HepG2 (cell line): ENCODE data around the gene TBCEL. TPM values are rescaled to one million over a fixed set of nuclear protein-coding genes. Genes with fewer than 3 reads are reported as not detected.

ENCODE experiments used
- CEBPZ ChIP-seq: IDR thresholded peaks from 2 replicates; pipeline ENCODE4 v1.6.1; 2012; ENCODE audit warnings: low read length, improper control_type of control experiment
- HNF4A ChIP-seq: sonication (generic); formaldehyde crosslinking; IDR thresholded peaks from 2 replicates; pipeline ENCODE4 v1.4.0; 2020; ENCODE audit warnings: missing genetic modification reagents
- KDM5B ChIP-seq: sonication (generic); formaldehyde crosslinking; IDR thresholded peaks from 2 replicates; pipeline ENCODE4 v1.4.0; 2020; ENCODE audit warnings: missing genetic modification reagents, mild to moderate bottlenecking, borderline replicate concordance
- SALL1 ChIP-seq: sonication (generic); formaldehyde crosslinking; IDR thresholded peaks from 2 replicates; pipeline ENCODE4 v1.8.0; 2022; ENCODE audit warnings: mild to moderate bottlenecking, missing genetic modification reagents
- SNAPC4 ChIP-seq: sonication (generic); formaldehyde crosslinking; IDR thresholded peaks from 2 replicates; pipeline ENCODE4 v1.4.0; 2020; ENCODE audit warnings: mild to moderate bottlenecking, missing genetic modification reagents
- ZGPAT ChIP-seq: IDR thresholded peaks from 2 replicates; pipeline ENCODE4 v1.6.1; 2016; ENCODE audit warnings: mild to moderate bottlenecking
- ZNF251 ChIP-seq: sonication (generic); formaldehyde crosslinking; IDR thresholded peaks from 2 replicates; pipeline ENCODE4 v1.9.0; 2021; ENCODE audit warnings: mild to moderate bottlenecking, missing genetic modification reagents
- ZNF333 ChIP-seq: sonication (generic); formaldehyde crosslinking; IDR thresholded peaks from 2 replicates; pipeline ENCODE4 v1.4.0; 2020; ENCODE audit warnings: mild to moderate bottlenecking, missing genetic modification reagents, borderline replicate concordance
- polyA plus RNA-seq, 8 experiments: library from polyadenylated mRNA; depleted of rRNA in 3 of 8; stranded (reverse) in 7 of 8; unstranded in 1 of 8; fragments of >200 nt; fragmentation: Illumina TruSeq in 4 of 8; extraction: Trizol in 4 of 8; gene quantifications; 2 replicates each; pipeline versions ENCODE4 v1.2.1 to v1.2.3, GENCODE V29; 2011 to 2016; ENCODE audit warnings: low read depth in 4 of 8, missing spikeins in 1 of 8, mixed read lengths in 1 of 8; ENCODE audit not compliant: insufficient read depth in 1 of 8
- total RNA-seq, 5 experiments: library from RNA; depleted of rRNA; stranded (reverse); fragments of >200 nt; fragmentation: Illumina TruSeq; extraction: Trizol; gene quantifications; 2 replicates each; pipeline ENCODE4 v1.2.3, GENCODE V29; 2016; ENCODE audit warnings: low read depth in 1 of 5
- TF ChIP-seq, protein P1 (sequence below): IDR thresholded peaks from 2 replicates; pipeline ENCODE4 v1.6.1; 2016
- TF ChIP-seq, protein P2 (sequence below): IDR thresholded peaks from 2 replicates; pipeline ENCODE4 v1.6.1; 2016; ENCODE audit warnings: low read depth, missing genetic modification reagents, missing compliant biosample characterization

Gene TBCEL
- total and polyA plus RNA-seq, 2 of the 13 experiments (the other 11 are each of a cell fraction or from before 2014, with no cell fraction given): 6.1 to 12.5 TPM

- no peak for TF ChIP-seq CEBPZ
- TF ChIP-seq HNF4A (CRISPR knock-in tag): peak; percentile 32; the same call in 1 of the 2 replicates
- TF ChIP-seq ZGPAT (CRISPR knock-in tag): peak; percentile 72
- TF ChIP-seq KDM5B: peak; percentile 77; the same call in 1 of the 2 replicates
- no peak for TF ChIP-seq ZNF251 (CRISPR knock-in tag)
- TF ChIP-seq, protein P1, sequence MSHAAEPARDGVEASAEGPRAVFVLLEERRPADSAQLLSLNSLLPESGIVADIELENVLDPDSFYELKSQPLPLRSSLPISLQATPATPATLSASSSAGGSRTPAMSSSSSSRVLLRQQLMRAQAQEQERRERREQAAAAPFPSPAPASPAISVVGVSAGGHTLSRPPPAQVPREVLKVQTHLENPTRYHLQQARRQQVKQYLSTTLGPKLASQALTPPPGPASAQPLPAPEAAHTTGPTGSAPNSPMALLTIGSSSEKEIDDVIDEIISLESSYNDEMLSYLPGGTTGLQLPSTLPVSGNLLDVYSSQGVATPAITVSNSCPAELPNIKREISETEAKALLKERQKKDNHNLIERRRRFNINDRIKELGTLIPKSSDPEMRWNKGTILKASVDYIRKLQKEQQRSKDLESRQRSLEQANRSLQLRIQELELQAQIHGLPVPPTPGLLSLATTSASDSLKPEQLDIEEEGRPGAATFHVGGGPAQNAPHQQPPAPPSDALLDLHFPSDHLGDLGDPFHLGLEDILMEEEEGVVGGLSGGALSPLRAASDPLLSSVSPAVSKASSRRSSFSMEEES (CRISPR knock-in tag): peak; percentile 95
- TF ChIP-seq, protein P2, sequence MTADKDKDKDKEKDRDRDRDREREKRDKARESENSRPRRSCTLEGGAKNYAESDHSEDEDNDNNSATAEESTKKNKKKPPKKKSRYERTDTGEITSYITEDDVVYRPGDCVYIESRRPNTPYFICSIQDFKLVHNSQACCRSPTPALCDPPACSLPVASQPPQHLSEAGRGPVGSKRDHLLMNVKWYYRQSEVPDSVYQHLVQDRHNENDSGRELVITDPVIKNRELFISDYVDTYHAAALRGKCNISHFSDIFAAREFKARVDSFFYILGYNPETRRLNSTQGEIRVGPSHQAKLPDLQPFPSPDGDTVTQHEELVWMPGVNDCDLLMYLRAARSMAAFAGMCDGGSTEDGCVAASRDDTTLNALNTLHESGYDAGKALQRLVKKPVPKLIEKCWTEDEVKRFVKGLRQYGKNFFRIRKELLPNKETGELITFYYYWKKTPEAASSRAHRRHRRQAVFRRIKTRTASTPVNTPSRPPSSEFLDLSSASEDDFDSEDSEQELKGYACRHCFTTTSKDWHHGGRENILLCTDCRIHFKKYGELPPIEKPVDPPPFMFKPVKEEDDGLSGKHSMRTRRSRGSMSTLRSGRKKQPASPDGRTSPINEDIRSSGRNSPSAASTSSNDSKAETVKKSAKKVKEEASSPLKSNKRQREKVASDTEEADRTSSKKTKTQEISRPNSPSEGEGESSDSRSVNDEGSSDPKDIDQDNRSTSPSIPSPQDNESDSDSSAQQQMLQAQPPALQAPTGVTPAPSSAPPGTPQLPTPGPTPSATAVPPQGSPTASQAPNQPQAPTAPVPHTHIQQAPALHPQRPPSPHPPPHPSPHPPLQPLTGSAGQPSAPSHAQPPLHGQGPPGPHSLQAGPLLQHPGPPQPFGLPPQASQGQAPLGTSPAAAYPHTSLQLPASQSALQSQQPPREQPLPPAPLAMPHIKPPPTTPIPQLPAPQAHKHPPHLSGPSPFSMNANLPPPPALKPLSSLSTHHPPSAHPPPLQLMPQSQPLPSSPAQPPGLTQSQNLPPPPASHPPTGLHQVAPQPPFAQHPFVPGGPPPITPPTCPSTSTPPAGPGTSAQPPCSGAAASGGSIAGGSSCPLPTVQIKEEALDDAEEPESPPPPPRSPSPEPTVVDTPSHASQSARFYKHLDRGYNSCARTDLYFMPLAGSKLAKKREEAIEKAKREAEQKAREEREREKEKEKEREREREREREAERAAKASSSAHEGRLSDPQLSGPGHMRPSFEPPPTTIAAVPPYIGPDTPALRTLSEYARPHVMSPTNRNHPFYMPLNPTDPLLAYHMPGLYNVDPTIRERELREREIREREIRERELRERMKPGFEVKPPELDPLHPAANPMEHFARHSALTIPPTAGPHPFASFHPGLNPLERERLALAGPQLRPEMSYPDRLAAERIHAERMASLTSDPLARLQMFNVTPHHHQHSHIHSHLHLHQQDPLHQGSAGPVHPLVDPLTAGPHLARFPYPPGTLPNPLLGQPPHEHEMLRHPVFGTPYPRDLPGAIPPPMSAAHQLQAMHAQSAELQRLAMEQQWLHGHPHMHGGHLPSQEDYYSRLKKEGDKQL (CRISPR knock-in tag): no peak
- no peak for TF ChIP-seq SNAPC4
- TF ChIP-seq SALL1: peak; percentile 88
- TF ChIP-seq ZNF333 (CRISPR knock-in tag): no peak
Observed at GRCh38 chr11:121023848-121024751, at the start of gene TBCEL (continued).
